NCI-H1092 (cell line): ENCODE results near the gene STPG1.
A peak's percentile ranks its signal among the peaks of the same experiment; 100 is the strongest.

Experiments
- DNase-seq: peaks from one replicate; lab custom pipeline; 2025; lab: John Stamatoyannopoulos, UW

STPG1 gene

DNA sequence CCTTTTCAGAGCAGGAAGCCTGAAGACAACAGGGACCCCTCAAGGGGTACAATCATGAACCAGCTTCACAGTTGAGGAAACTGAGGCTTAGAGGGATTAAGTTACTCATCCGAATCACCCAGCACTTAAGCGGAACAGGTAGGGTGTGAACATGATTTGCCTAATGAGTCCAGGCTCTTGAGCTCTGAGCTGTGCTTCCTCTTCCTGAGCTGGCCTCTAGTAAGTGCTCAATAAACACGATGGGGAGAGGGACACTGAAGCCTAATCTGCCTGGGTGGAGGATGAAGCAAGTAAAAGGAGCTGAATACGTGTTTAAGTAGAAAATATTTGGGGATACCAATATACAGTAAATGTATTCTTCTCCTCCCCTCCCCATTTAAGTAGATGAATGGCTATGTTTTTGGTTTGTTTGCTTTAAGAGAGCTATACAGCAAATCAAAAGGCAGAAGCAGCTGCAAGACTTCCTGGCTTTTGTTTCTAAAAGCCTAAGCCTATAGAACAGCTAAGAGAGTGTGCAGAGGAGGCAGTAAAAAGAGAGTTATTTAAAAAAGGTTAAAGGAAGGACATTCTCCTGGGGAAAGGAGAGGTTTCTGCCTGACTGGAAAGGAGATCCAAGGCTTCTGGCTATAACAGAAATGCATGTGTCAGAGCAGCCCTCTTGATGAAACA lies 20.5 kb downstream of the STPG1 start:
- DNase-seq, result no peak

DNA sequence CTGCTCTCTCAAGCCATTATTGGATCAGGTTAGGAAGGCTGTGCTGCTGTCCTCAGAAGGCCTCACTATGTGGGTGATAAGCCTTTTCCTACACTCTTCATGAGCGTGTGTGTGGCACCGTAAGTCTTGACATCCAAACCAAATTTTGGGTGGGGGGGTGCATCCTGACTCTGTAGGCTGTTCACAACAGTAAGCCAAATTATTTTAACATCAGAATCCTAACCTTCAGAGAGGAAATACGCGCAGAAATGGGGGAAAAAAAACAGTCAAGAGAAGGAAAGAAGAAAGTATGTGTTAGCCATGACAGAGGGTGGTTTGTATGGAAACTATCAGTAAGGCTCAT lies 21.0 kb downstream of the STPG1 start:
- DNase-seq, result no peak

DNA sequence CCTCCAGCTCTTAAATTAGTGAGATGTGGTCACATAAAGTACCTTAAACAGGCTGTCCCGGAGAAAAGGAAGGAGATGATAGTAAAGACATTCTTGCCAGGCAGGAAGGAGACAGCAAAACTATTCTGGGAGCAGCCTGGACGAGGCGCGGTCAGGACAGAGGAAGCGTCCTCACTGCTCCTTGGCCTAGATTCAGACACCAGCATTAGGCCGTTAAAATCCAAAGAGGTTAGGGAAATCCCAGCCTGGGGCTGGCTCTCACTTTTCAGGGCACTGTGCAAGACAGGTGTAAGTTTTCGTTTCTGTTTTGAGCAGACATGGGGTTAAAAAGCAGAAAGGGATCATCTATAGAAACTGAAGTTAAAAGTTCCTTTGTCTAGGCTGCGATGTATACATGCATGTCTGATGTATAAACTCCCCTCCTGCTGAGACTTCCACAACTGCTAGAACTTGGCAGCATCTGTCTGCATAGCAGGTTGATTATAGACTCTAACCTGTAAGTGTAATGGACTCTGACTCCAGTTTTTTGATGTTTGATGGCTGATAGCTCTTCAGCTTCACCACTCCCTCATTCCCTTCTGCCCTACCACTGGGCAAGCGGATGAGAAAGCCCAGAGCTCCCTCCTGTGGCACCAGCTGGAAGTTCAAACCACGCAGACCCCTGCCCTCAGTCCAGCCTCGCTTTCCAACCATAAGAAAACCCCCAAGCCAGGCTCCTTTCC lies 21.5 kb downstream of the STPG1 start:
- DNase-seq, result peak; percentile 15

DNA sequence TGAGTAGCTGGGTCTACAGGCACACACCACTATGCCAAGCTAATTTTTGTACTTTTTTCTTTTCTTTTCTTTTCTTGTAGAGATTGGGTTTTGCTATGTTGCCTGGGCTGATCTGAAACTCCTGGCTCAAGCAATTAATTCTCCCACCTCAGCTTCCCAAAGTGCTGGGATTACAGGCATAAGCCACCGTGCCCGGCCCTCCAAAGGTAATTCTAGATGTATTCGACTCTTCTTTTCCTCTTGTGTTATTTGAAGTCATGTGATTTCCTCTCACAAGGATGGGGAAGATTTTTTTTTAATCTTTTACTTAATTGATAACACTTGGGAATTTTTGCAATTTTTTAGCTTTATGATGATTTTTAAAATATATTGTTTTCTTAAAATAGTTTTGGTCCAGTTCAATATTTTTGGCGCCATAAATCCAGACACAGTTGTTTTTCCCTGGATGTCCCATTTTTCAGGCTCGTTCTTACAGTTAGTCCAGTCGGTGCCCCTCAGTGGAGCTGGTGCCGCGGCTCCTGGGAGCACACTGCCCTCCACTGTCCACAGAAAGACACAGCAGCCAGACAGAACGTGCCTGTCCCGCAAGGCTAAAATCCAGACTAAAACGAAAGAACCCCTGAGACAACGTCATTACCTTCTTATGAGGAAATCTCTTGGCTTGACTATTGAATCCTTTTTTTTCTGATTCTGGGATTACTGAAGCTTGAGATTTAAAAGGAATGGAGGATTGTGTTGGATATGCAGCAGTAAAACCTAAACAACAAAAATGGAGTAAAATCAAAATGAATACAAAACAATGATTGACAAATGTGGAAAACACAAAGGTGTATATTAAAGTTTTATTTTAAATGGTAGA lies 22.4 kb downstream of the STPG1 start:
- peak; percentile 71 for DNase-seq

DNA sequence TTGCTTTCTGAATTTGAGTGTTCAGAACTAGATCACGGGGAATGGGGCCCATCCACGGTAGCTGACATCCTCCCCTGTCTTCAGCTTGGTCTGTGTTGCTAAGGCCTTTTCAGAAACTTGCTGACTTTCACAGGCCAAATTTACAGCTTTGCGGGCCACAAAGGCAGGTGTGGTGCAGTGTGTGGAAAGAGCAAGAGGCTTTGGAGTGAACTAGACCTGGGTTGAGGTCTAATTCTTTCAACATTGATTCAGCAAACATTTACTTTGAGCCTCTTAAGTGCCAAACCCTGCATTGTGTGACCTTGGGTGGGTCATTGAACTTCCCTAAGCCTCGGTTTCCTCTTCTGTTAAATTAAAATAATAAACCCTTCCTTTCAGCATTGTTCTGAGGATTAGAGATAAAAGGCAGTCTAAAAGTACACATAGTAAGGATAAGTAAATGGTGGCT lies 24.3 kb downstream of the STPG1 start:
- DNase-seq, result no peak

DNA sequence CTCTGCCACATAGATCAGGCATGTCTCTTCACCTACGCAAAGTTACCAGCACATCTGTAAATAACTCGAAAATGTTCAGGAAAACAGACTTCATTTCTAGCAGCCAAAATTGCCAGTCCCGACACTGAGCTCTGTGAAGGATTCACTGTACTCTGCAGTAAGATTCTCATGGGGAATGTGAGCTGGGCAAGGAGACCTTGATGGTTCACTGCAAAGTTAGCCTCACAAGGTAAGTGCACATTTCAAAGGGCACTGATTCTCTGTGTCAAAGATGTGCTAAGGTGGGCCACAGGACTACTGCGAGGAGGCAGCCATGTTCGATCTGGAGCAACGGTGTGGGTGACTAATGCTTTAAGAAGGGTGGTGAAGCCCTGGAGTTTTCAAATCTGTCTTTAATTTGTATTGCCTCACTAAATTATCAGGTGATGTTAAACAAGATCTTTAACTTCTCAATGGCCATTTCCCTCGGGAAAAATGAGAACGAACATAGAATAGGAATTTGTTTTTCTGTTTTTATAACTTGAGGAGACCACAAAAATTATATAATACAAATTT lies 25.2 kb downstream of the STPG1 start:
- no peak for DNase-seq

DNA sequence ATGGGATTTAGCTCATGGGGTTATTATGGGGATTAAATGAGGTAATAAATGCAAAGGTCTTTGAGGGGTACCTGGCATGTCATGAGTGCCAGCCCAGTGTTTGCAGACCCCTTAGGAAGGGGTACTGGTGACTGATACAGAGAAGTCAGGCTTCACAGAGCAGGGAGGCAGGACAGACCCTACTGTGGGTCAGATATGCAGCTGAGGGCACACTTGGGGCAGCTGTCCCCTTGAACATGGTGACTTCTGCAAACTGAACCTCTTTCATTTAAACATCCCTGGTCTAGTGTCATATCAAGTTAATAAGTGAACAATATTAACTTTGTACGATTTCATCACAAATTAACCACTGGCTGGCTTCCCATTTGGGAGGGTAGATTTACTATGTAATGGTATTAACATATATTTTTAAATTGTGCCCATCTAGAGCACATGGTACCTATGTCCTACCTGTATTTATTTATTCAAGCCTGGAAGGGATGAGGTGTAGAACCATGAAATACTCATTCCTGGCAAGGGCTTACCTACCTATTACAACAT lies 25.9 kb downstream of the STPG1 start:
- no peak for DNase-seq

DNA sequence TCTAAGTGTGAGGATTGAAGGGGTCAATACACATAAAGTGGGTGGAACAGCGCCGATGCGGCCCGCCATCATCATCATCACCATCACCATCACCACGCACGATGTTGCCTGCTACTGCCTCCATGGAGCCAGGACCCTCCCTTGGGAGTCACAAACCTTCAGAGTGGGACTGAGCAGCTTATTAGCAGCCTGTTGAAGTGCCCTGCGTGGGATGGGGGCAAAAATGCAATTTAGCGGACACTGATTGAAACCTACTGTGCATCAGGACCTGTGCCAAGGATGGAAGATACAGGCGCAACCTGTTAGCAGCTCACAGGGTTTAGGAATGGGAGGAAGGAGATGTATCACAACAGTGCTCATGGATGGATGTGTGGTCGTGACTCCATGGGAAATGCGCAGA lies 26.7 kb downstream of the STPG1 start:
- DNase-seq, result no peak

DNA sequence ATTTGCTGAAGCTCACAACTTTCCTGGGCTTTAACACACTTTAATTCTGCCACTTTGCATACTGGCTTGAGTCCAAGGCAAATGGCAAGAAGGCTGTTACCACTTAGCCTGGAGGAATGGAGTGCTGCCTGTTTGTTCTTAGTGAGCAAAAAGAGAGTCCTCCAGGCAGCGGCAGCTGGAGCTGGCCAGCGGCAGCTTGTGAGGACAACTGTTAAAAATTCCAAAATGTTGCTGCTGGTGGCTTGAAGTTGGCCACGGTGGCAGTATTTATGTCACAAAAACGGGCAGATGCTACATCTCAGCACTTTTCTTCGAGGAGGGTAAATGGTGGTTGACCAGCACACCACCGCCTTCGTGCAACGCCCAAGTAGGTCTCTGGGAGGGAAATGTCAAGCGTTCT lies 27.3 kb downstream of the STPG1 start:
- DNase-seq, result no peak

DNA sequence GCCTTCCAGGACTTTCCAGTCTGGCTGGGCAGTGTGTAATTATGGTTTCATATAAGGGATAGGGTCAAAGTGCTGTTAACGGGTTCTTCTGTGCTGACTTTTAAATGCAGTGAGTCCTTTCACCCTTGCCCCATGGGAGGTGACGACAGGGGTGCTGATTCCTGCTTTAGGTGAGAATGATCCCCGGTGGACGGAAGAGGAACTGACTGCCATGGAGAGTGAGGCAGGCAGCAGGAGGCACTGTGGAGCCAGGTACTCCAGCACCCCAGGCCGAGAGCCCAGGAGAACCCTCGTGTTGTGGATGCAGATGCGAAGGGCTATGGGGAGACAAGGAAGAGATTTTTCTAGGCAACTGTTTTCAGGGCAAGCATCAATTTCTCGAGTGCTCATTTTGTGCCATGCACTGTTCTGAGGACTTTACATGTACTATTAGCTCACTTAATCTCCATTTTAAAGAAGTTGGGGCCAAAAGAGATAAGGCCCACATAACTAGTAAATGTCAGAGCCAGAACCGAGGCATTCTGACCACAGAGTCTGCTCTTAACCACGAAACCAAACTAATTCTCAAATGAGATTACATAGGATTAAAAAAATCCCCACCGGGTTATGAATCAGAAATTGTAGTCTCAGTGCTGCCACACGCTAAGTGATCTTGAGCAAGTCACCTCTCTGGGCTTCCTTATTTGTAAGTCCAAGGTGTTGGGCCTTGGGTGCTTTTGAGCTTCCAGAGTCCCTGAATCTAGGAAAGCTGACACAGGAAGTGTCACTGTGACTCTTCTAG lies 28.2 kb downstream of the STPG1 start:
- DNase-seq, result no peak

DNA sequence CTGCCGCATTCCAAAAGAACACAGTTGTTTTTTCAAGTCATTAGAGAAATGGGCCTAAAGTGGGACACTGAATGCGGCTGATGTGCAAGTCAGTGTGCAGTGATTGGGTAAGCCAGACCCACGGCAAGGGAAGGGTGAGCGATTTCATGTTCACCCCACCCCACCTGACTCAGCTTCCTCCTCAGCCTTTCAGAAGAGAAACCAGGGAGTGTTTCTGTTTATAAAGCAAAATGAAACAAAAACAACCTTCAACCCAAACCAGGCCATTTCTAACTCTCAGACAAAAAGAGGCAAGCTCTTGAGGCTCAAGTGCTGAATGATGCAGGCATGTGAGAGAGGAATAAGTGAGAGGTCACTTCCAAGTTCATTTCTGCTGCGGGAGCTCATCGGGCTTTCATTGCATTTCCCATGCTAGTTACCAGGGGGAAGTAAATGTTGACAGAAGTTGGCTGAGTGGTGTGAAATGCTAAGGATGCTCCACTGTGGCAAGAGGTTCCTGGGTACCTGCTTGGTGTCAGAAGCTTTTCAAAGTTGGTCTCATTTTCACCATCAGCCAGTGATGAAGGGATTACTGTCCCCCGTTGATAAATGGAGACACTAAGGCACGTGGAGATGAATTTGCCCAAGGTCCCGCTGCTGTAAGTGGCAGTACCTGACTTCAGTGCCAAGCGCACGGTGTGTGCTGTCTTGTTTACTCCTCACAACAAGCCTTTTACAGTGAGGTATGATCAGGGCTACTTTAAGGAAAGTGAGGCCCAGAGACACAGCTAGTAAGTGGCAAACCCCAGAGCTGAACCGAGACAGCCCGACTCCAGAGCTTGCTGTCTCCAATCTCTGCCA lies 29.1 kb downstream of the STPG1 start:
- no peak for DNase-seq

DNA sequence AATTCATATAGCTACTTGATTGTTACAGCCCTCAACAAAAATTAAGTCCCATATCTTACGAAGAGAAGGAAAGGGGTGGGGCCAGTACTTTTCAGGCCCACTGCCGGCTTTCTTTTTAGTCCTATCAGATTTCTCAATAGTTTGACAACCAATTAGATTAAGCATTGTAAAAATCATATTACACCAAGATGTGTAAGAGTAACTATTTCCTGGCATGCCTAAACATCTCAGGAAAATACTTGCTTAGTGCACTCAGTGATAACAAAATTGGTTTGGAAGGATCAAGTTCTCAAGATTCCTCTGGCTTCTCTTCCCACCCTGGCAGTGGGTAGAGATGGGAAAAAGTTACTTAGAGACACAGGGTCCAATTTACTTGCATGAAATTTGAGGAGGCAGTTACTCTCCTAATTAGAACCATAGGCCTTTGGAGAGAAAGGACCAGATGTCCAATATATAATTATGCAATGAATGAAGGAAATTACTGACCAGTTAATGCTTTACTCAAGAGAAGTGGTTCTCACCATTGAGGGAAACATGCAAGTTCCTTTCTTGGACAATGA lies 30.1 kb downstream of the STPG1 start:
- no peak for DNase-seq

DNA sequence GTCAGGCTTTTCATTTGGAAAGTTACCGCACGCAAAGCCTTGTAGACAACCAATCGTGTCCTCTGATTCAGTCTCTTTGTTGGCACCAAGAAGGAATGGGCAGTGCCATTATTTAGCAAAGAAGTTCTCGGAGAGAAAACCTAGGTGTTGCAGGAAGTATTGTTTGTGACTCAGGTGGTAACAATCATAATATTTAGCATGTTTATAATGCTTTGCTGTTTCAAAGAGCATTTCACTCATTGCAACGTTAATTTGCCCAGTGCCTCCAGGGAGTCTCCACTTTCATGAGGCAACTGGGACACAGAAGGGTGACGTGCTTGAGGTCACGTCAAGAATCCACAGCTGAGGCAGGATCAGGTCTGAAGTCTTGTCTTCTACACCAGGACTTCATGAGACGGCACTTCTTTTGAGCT lies 31.4 kb downstream of the STPG1 start:
- no peak for DNase-seq

DNA sequence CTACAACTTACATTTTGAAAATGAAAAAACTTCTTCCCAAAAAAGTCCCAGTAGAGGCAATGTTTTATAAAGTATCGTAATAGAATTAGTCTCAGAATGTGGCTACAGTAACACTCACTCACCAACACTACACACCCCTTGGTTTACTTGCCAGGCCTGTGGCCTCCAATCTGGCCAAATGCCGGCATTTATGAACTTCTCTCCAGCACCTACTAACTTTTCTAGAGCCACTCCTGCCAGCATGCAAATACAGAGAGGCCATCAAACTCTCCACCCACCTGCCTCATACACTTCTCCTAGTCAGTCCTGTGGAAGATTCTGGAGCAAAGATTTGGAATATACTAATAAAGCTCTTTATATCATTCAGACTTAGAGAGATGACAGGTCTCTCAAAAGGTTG lies 32.3 kb downstream of the STPG1 start:
- no peak for DNase-seq

DNA sequence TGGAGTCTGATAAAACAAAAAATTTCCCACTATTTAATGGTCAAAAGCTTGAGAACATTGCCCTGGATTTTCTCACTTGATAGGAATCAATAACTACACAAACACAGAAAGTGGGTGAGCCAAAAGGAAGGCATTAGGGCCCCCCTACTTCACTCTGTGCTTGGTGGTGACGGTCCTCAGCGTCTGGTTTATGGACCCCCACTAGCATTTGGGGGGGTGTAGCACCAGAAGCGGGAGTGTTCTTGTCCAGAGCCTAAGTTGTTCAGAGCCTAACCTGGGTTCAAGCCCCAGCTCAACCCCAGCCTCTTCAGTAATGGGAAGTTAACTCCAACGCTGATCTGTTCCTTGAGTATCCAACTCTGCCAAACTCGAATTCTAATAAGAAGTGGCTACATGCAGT lies 33.1 kb downstream of the STPG1 start:
- DNase-seq, result no peak

DNA sequence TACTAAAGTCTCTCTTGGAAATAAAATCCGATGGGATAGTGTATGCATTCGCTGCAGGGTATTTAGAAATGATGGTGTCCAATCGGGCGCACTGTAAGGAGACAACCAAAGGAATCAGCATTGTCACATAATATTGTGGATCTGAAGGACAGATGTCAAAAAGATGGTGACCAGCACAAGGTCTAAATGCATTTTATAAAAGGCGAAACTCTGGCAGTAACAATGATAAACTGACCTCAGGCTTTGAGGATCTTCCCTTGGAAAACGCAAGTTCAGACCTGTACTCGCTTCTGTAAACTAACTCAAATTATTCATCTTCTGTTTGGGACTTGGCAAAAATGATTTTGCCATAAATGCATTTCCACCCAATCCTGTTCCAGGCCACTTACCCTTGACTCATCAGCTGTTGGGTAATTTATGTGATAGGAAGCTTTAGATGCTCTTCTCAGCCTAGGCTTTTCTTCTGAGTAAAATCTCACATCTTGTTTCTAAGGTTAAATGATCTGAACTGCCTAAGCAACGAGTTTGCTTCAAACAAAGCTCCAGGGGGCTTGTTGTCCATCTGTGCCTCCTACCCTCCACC lies 33.8 kb downstream of the STPG1 start:
- no peak for DNase-seq

DNA sequence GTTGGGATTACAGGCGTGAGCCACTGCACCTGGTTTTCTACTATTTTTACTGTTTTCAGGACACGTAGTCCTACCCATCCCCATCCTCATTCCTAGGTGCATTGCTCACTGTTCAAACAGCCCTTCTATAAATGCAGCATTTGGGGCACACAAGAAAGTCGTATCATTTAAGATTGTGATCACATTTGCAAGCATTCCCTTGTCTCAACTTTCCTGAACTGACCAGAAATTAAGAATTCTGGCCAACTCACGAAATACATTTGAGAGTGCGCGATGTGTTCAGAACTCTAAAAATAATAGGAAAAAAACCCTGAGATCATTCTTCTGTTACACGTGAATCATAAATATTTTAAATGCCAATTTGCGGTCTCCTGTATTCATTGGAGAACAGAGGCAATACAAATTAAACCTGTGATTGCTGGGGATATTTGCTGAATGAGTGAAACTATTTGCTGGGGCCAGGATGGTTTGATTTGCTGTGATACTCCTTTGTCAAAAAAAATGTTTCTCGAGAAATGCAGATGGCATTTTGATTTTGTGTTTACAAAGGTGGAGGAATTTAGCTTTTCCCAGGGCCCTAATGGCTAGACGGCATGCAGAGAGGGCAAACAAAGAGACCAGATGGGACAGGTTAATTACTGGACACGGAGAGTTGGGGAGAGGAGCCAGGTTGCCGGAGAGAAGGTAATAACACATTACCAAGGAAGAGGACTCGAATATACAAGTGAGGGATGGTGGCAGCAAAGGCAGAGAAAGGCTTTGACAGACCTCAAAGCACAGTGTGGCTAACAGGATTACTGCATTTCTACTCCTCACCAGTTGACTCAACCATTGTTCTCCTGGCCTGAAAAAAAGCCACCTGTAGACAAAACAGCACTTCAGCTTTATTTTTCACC lies 38.4 kb downstream of the STPG1 start:
- no peak for DNase-seq

DNA sequence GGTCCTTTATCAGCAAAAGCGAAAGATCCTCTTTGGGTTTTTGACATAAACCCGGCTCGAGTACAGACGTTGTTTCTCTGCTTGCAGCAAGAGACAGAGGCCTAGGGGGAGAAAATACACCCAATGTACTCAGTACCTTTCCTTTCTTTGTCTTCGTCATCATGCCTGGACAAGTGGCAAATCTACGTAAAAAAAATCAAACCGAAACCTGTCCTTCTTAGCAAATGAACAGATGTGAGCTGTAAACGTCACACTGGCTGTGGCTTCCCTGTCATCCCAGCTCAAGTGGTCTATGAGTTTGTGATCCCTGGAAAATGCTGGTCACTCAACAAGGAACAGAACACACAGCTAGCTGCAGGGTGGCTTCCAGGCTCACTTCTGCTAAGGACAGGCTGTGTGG lies 39.9 kb downstream of the STPG1 start:
- no peak for DNase-seq

DNA sequence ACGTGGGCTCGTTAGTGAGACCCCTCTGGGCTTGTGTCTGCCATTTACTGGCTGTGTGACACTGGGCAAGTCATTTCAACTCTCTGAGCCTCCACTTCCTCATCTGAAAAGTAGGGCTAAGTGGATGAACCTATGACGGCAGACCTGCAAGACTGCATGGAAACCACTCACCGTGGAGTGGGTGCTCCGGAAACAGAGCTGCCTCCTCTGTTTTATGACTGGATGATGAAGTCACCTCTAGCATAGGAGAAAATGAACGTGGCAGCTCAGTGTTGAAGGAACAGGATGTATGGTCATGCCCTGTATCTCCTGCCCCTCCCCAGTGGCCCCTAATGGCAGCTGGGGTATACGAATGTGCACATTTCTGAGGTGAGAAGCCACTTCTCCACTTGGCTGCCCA lies 40.5 kb downstream of the STPG1 start:
- no peak for DNase-seq
